Ectodermal cell (in vitro differentiated cells): Measurements from ENCODE around the gene FAM20A. TPM values are rescaled to one million over a fixed set of nuclear protein-coding genes. Genes with fewer than 3 reads are reported as not detected.

Experiments
- H3K27ac ChIP-seq: 2 replicates; pipeline ENCODE4 v1.7.0; 2013; ENCODE audit warnings: mild to moderate bottlenecking, low read depth, low read length; ENCODE audit not compliant: insufficient read depth, poor library complexity, severe bottlenecking
- H3K27me3 ChIP-seq: 2 replicates; pipeline ENCODE4 v1.7.0; 2013; ENCODE audit warnings: mild to moderate bottlenecking, low read length; ENCODE audit not compliant: insufficient read depth, control insufficient read depth, poor library complexity, severe bottlenecking
- H3K36me3 ChIP-seq: one replicate; pipeline ENCODE4 v1.7.0; 2013; ENCODE audit warnings: low read length; ENCODE audit not compliant: control insufficient read depth, insufficient read depth
- H3K4me1 ChIP-seq: one replicate; pipeline ENCODE4 v1.7.0; 2013; ENCODE audit warnings: low read length; ENCODE audit not compliant: control insufficient read depth, insufficient read depth
- H3K4me3 ChIP-seq: 2 replicates; pipeline ENCODE4 v1.7.0; 2013; ENCODE audit warnings: low read depth, low read length, control low read depth; ENCODE audit not compliant: insufficient read depth
- H3K9me3 ChIP-seq: 2 replicates; pipeline ENCODE4 v1.7.0; 2013; ENCODE audit warnings: mild to moderate bottlenecking, low read length, moderate library complexity; ENCODE audit not compliant: control insufficient read depth
- WGBS, 2 experiments: methylation state at CpG; one replicate each; pipeline ENCODE4 v1.1.7; 2013; ENCODE audit warnings: missing lambda C conversion rate in 2 of 2; 5-methylcytosine and 5-hydroxymethylcytosine counted together
- polyA plus RNA-seq, 4 experiments: library from polyadenylated mRNA; stranded (reverse); fragments of 50-300 nt; gene quantifications; one replicate each; pipeline ENCODE4 v1.2.3, GENCODE V29; 2013

The FAM20A gene
- 0.24 TPM for polyA plus RNA-seq (2013, experiment 1 of 4)
- polyA plus RNA-seq (2013, experiment 2 of 4), result 0.66 TPM
- 0.21 TPM for polyA plus RNA-seq (2013, experiment 3 of 4)
- 0.57 TPM for polyA plus RNA-seq (2013, experiment 4 of 4)

DNA sequence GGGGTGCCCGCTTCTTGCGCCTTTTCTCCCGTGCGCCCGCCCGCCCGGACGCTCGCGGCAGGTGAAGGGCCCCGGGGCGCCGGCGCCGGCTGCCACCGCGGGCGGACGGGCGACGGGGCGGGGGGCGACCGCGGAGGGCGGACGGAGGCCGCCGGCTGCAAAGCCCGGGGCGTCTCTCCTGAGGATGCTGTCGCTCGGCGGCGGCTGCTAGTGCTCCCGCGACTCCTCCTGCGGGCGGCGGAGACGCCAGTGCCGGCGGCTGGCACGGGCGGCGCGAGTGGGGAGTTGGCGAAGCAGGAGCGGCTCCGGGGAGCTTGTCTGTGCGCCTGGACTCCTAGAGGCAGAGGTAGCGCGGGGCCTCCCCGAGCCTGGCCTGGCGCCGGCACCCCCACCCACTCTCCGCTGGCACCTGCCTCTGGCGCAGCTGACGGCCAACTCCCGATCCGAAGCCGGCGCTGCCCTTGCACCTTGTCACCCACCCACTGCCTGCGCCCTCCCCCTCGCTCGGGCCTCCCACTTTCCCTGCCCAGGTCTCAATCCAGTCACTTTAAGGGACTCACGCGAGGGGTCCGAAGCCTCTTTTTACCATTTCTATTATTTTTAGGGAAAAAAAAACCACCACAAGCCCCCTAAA, at the start of gene FAM20A:
FAM20A (minus strand) TSS at position 437 of the 634 bp plus-strand sequence. CDS start 701 bp downstream, outside the sequence.
- no peaks in the 10 kb centered on the region for H3K9me3 ChIP-seq
- WGBS, 2 experiments, result 1 to 2% methylated on average over 69 of the region's 69 CpGs
- H3K4me3 ChIP-seq, result peak within 1 kb of the TSS; percentile 54
- H3K4me1 ChIP-seq, result no peaks in the 10 kb centered on the region
- peaks cover 59% of the 10 kb centered on the region for H3K27me3 ChIP-seq
- H3K36me3 ChIP-seq, result no peaks in the 10 kb centered on the region
- no peak within 1 kb of the TSS for H3K27ac ChIP-seq

DNA sequence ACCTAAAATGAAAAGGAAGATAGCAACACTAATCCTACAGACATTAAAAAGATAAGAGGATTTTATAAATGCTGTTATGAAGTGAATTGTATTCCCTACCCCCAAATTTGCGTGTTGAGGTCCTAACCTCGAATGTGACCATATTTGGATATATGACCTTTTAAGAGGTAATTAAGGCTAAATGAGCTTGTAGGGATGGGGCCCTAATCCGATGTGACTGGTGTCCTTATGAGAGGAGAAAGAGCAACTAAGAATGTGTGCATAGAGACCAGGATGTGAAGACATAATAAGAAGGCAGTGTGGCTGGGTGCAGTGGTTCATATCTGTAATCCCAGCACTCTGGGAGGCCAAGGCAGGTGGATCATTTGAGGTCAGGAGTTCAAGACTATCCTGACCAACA, 48.2 kb upstream of the FAM20A start:
- Histone ChIP-seq H3K27ac (no peak overlapping the region), H3K4me3 (no peak overlapping the region), H3K4me1 (no peaks in the 10 kb centered on the region), H3K27me3 (no peaks in the 10 kb centered on the region), H3K9me3 (no peaks in the 10 kb centered on the region), H3K36me3 (no peaks in the 10 kb centered on the region)
- 90 to 92% methylated on average over 3 of the region's 3 CpGs for WGBS, 2 experiments

DNA sequence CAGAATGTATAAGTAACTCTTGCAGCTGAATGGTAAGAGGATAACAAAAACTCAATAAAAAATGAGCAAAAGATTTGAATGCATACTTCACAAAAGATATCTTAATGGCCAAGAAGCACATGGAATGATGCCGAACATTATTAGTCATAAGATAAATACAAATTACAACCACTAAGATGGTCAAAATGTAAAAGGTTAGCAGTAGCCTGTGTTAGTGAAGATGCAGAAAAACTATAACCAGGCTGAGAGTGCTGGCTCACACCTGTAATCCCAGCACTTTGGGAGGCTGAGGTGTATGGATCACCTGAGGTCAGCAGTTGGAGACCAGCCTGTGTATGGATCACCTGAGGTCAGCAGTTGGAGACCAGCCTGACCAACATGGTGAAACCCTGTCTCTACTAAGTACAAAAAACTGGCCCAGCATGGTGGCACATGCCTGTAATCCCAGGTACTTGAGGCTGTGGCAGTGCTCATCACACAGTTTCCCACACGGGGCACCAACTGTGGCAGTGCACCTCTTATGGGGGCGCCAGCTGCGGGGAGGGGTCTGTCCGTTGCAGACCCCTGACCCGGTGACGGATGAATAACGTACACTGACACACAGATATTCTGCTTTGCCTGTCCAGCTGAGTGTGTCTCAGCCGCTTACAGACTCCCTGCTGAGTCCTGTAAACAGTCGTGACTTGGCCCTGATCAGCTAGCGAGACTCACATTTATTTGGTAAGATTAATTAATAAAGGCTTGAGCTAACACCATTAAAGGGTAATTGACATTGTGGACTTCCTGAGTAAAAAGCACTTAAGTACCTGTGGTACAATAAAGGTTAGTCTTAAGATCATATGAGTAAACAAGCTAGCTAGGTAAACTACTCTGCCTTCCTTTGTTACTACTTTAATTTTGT, 45.7 kb upstream of the FAM20A start:
- Histone ChIP-seq H3K4me1 (no peaks in the 10 kb centered on the region), H3K27ac (no peak overlapping the region), H3K4me3 (no peak overlapping the region), H3K9me3 (no peaks in the 10 kb centered on the region), H3K36me3 (no peaks in the 10 kb centered on the region), H3K27me3 (no peaks in the 10 kb centered on the region)
- 92% methylated on average over 10 to 11 of the region's 11 CpGs for WGBS, 2 experiments

DNA sequence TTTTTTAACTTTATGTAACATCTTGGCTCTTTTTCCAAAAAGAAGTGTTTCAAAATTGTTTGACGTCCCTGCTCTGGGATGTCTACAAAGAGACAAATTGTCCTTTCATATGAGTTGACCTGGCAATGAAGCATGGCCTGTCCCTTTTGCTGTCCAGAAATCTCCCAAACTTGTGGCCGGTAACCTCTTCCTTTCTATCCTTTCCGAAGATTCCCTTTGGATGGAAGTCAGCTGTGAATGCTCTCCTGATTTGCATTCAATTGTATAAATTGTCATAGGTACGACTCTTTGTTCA, 40.9 kb upstream of the FAM20A start:
- WGBS, 2 experiments, result 90 to 91% methylated on average over 3 of the region's 4 CpGs
- H3K27me3 ChIP-seq, result no peaks in the 10 kb centered on the region
- no peaks in the 10 kb centered on the region for H3K4me1 ChIP-seq
- no peaks in the 10 kb centered on the region for H3K36me3 ChIP-seq
- H3K4me3 ChIP-seq, result no peak overlapping the region
- H3K9me3 ChIP-seq, result no peaks in the 10 kb centered on the region
- H3K27ac ChIP-seq, result no peak overlapping the region

DNA sequence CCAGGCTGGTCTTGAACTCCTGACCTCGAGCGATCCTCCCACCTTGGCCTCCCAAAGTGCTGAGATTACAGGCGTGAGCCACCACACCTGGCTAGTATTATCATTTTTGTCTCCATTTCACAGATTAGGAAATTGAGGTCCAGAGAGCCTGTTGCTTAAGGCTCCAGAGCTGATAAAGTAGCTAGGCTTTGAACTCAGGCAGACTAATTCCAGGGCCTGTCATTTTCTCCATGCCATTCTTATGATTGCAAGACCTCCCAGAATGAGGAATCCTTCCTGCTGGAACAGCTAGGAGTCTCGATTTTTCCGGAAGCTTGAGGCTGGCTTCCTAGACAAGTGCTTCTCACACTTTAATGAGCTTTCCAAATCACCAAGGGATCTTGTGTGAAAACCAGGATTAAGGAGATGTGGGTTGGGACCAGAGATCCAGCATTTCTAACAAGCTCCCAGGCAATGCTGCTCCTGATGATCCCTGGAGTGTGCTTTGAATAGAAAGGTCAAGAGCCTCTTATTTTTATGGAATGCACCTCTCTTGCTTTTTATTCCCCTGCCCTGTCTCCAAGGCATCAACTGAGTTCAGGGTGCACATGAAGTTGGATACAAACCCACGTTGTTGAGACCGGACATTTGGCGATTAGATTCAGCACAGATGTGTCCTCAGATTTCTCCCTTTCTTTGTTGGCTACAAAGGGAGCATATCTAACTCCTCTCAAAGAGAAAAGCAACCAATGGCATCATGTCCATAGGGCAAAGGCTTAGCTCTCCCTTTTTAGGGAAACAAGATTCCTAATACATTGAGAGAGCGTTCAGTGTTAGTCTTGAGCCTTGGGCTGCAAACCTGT, 40.3 kb upstream of the FAM20A start:
- 92 to 95% methylated on average over 9 of the region's 9 CpGs for WGBS, 2 experiments
- Histone ChIP-seq H3K9me3 (no peaks in the 10 kb centered on the region), H3K27ac (no peak overlapping the region), H3K36me3 (no peaks in the 10 kb centered on the region), H3K27me3 (no peaks in the 10 kb centered on the region), H3K4me1 (no peaks in the 10 kb centered on the region), H3K4me3 (no peak overlapping the region)

DNA sequence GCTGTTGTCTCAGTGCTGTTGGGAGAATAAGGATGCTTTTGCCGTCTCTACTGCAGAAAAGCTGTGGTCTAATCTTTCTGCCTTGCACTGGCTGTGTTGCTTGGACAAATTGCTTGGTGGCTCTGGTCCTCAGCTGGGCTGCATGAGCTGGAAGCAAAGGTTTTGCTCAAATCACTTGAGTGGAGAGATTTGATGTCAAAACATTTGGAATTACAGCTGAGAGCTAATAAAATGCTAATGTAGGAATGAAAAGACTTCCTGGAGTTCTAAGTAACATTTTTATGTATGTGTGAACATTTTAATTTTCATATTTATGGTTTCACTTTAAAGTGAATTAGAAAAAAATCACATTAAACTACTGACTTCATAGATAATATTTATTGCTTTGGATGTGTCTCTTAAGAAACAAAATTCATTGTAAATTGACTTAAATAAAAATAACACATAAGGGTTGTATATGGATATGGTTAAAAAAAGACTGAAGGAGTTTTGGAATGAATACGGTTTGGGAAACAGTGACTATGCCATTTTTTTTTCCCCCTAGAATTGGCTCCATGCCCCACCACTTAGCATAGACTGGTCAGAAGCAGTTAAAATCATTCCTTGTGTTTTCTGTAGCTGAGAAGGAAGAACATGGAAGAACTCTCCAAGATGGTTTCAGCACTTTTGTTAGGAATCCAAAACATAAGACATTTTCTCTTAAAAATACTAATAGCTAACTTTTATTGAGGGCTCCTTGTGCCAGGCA, 39.2 kb upstream of the FAM20A start:
- H3K36me3 ChIP-seq, result no peaks in the 10 kb centered on the region
- H3K4me3 ChIP-seq, result no peak overlapping the region
- H3K4me1 ChIP-seq, result no peaks in the 10 kb centered on the region
- no peak overlapping the region for H3K27ac ChIP-seq
- no peaks in the 10 kb centered on the region for H3K27me3 ChIP-seq
- WGBS, 2 experiments, result 89 to 91% methylated on average over 2 of the region's 2 CpGs
- H3K9me3 ChIP-seq, result no peaks in the 10 kb centered on the region

DNA sequence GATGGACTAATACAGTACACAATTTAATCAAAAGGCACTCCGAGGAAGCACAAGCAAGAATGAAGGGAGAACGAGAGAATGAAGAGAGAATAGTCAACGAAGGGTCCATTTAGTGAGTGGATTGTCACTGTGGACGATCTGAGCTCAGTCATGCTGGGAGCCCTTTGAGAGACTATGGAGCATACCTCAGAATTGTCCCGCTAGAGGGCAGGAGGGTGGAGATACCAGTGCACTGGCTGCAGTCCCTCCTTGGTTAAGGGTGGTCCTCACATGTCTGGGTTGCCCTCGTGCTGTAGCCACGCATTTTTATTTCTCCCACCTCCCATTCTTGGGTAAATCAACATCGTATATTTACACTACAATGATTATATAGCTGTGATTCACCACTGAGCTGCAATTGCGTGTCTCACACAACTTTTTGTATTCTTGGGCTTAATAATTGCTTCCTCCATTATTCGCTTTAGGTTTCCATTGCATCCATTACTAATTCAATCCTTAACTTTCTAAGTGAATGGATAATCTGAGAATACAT, 33.2 kb upstream of the FAM20A start:
- Histone ChIP-seq H3K4me1 (no peaks in the 10 kb centered on the region), H3K27ac (no peak overlapping the region), H3K27me3 (no peaks in the 10 kb centered on the region), H3K9me3 (no peaks in the 10 kb centered on the region), H3K4me3 (no peak overlapping the region), H3K36me3 (no peaks in the 10 kb centered on the region)
- WGBS, 2 experiments, result 79 to 80% methylated on average over 10 of the region's 10 CpGs

DNA sequence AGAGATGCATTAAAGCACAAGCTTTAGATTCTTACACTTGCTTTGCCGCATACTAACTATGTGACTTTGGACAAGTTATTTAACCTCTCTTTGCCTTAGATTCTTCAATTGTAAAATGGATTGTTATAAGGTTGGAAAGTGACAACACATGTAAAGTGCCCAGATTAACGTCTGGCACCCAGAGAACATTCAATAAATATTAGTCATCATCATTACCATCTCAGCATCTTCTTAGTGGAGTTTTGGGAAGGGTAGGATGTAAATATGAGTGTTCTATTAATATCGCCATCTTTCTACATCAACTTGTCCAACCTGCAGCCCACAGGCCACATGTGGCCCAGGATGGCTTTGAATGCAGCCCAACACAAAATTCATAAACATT, 27.4 kb upstream of the FAM20A start:
- H3K4me1 ChIP-seq, result peaks cover 3% of the 10 kb centered on the region
- no peaks in the 10 kb centered on the region for H3K9me3 ChIP-seq
- H3K27ac ChIP-seq, result no peak overlapping the region
- H3K27me3 ChIP-seq, result no peaks in the 10 kb centered on the region
- 80 to 100% methylated on average over 1 of the region's 3 CpGs for WGBS, 2 experiments
- H3K4me3 ChIP-seq, result no peak overlapping the region
- H3K36me3 ChIP-seq, result no peaks in the 10 kb centered on the region

DNA sequence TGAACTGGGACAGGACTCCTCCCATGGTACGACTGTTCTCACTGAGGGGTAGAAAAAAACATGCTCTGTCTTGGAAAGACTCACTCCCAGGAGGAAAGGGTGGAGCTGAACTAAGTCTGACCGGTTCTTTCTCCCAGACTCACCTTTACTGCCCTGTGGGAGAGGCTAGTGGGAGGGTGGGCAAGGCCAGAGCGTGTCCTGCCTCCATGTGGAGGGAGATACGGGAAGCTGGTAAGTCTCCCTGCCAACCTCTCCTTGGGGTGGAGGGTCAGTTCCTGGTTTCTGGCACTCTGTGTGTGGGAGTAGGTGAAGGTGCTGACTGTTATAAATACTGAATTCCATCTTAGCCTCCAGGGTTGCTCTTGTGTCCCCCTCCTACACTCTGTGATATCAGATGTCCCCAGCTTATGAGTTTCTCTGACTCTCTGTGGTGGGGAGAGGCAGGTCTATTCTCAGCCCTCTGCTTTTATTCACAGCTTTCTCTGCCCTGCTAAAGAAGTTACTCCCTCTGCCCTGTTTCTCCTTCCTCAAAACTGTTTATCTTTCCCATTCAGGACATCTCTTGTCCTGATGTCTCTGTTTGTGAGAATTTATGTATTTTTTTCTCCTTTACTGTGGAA, 26.9 kb upstream of the FAM20A start:
- H3K27me3 ChIP-seq, result no peaks in the 10 kb centered on the region
- WGBS, 2 experiments, result 74 to 77% methylated on average over 4 of the region's 4 CpGs
- peaks cover 3% of the 10 kb centered on the region for H3K4me1 ChIP-seq
- no peaks in the 10 kb centered on the region for H3K9me3 ChIP-seq
- no peak overlapping the region for H3K27ac ChIP-seq
- H3K4me3 ChIP-seq, result no peak overlapping the region
- H3K36me3 ChIP-seq, result no peaks in the 10 kb centered on the region
